HUES6 (cell line): ENCODE results near the gene ARL6IP4.

Experiments
- H3K27ac ChIP-seq: 2 replicates; pipeline ENCODE4 v1.7.0; 2013; ENCODE audit warnings: low read depth, mild to moderate bottlenecking, low read length, inconsistent platforms
- H3K27me3 ChIP-seq: 2 replicates; pipeline ENCODE4 v1.6.1; 2013; ENCODE audit warnings: low read length; ENCODE audit not compliant: control insufficient read depth, insufficient read depth
- H3K36me3 ChIP-seq: 2 replicates; pipeline ENCODE4 v1.6.1; 2013; ENCODE audit warnings: low read length; ENCODE audit not compliant: control insufficient read depth, insufficient read depth
- H3K4me1 ChIP-seq: 2 replicates; pipeline ENCODE4 v1.6.1; 2013; ENCODE audit warnings: low read length; ENCODE audit not compliant: control insufficient read depth, insufficient read depth
- H3K4me3 ChIP-seq: 2 replicates; pipeline ENCODE4 v1.5.1; 2013; ENCODE audit warnings: low read depth, low read length
- H3K9ac ChIP-seq: one replicate; pipeline ENCODE4 v1.6.1; 2013; ENCODE audit warnings: mild to moderate bottlenecking, low read length
- H3K9me3 ChIP-seq: 2 replicates; pipeline ENCODE4 v1.6.1; 2013; ENCODE audit warnings: low read depth, low read length; ENCODE audit not compliant: control insufficient read depth, insufficient read depth

Gene ARL6IP4

GRCh38 chr12:122969676-122970075 is 10.8 kb upstream of the ARL6IP4 start:
- no peaks in the 10 kb centered on the region for H3K9me3 ChIP-seq
- peaks cover 14% of the 10 kb centered on the region for H3K4me1 ChIP-seq
- no peak overlapping the region for H3K9ac ChIP-seq
- H3K4me3 ChIP-seq, result no peak overlapping the region
- no peak overlapping the region for H3K27ac ChIP-seq
- 0 out of 2 replicates have a peak, but pooled peaks cover 3% of the 10 kb centered on the region for H3K27me3 ChIP-seq
- H3K36me3 ChIP-seq, result no peaks in the 10 kb centered on the region

- Histone ChIP-seq H3K4me3 (peak overlapping the region; percentile 84), H3K27ac (peak overlapping the region; percentile 93), H3K4me1 (peaks cover 11% of the 10 kb centered on the region), H3K36me3 (peaks cover 9% of the 10 kb centered on the region), H3K27me3 (no peaks in the 10 kb centered on the region), H3K9me3 (no peaks in the 10 kb centered on the region), H3K9ac (peak overlapping the region; percentile 92)
Measured at GRCh38 chr12:122974274-122974891, 6.1 kb upstream of the ARL6IP4 start.

- Histone ChIP-seq H3K36me3 (peaks cover 9% of the 10 kb centered on the region), H3K4me3 (peak within 1 kb of the TSS; percentile 84), H3K9ac (peak within 1 kb of the TSS; percentile 92), H3K27ac (peak within 1 kb of the TSS; percentile 93), H3K4me1 (peaks cover 16% of the 10 kb centered on the region), H3K9me3 (no peaks in the 10 kb centered on the region), H3K27me3 (no peaks in the 10 kb centered on the region)
Measured at GRCh38 chr12:122974892-122975789, 5.3 kb upstream of the ARL6IP4 start, which contains the start of gene OGFOD2. Gene OGFOD2, plus strand, starts transcription at chr12:122975244. Its CDS starts 8 bp downstream, at chr12:122975252.

GRCh38 chr12:122975790-122976647 is 4.5 kb upstream of the ARL6IP4 start:
- no peaks in the 10 kb centered on the region for H3K27me3 ChIP-seq
- H3K4me3 ChIP-seq, result peak overlapping the region; percentile 84
- peaks cover 16% of the 10 kb centered on the region for H3K4me1 ChIP-seq
- no peak overlapping the region for H3K27ac ChIP-seq
- peaks cover 9% of the 10 kb centered on the region for H3K36me3 ChIP-seq
- no peaks in the 10 kb centered on the region for H3K9me3 ChIP-seq
- peak overlapping the region; percentile 92 for H3K9ac ChIP-seq

- Histone ChIP-seq H3K9me3 (no peaks in the 10 kb centered on the region), H3K27ac (no peak overlapping the region), H3K4me1 (peaks cover 19% of the 10 kb centered on the region), H3K36me3 (peaks cover 9% of the 10 kb centered on the region), H3K27me3 (no peaks in the 10 kb centered on the region), H3K9ac (no peak overlapping the region), H3K4me3 (no peak overlapping the region)
Measured at GRCh38 chr12:122976648-122976975, 3.9 kb upstream of the ARL6IP4 start.

- Histone ChIP-seq H3K4me1 (peaks cover 22% of the 10 kb centered on the region), H3K9me3 (no peaks in the 10 kb centered on the region), H3K4me3 (no peak overlapping the region), H3K9ac (no peak overlapping the region), H3K27me3 (no peaks in the 10 kb centered on the region), H3K36me3 (peaks cover 13% of the 10 kb centered on the region), H3K27ac (no peak overlapping the region)
Measured at GRCh38 chr12:122977153-122977552, 3.3 kb upstream of the ARL6IP4 start.

GRCh38 chr12:122977655-122978392 is 2.7 kb upstream of the ARL6IP4 start:
- Histone ChIP-seq H3K4me3 (no peak overlapping the region), H3K9ac (no peak overlapping the region), H3K4me1 (peaks cover 22% of the 10 kb centered on the region), H3K27me3 (no peaks in the 10 kb centered on the region), H3K36me3 (peaks cover 19% of the 10 kb centered on the region), H3K27ac (no peak overlapping the region), H3K9me3 (no peaks in the 10 kb centered on the region)

- H3K9me3 ChIP-seq, result no peaks in the 10 kb centered on the region
- no peak overlapping the region; the same call in 1 of the 2 replicates for H3K4me3 ChIP-seq
- H3K36me3 ChIP-seq, result peaks cover 26% of the 10 kb centered on the region
- H3K4me1 ChIP-seq, result peaks cover 22% of the 10 kb centered on the region
- H3K27ac ChIP-seq, result no peak overlapping the region
- H3K9ac ChIP-seq, result no peak overlapping the region
- H3K27me3 ChIP-seq, result no peaks in the 10 kb centered on the region
Measured at GRCh38 chr12:122978507-122978955, 1.9 kb upstream of the ARL6IP4 start.

- Histone ChIP-seq H3K4me1 (peaks cover 28% of the 10 kb centered on the region), H3K9ac (peak overlapping the region; percentile 95), H3K9me3 (no peaks in the 10 kb centered on the region), H3K27ac (peak overlapping the region; percentile 91; the same call in 1 of the 2 replicates), H3K36me3 (peaks cover 26% of the 10 kb centered on the region), H3K4me3 (peak overlapping the region; percentile 89), H3K27me3 (no peaks in the 10 kb centered on the region)
Measured at GRCh38 chr12:122979001-122979907, 1.2 kb upstream of the ARL6IP4 start.
